Retina (tissue), 1 donor: ENCODE results near the gene OGFOD1.
A peak's percentile ranks its signal among the peaks of the same experiment; 100 is the strongest.
"Not testable (repeated sequence)": the region's sequence is repeated elsewhere in the genome, so short reads cannot be mapped to it uniquely, and the experiment has no call there.

Experiments used
- DNase-seq: peaks from one replicate; pipeline ENCODE4 v3.0.0-alpha.2; 2016

The OGFOD1 gene

GRCh38 chr16:56481468-56482122, 30.2 kb downstream of the OGFOD1 start:
- no peak for DNase-seq

- DNase-seq, result no peak
These were observed 31.4 kb downstream of the OGFOD1 start for GRCh38 chr16:56482683-56483236.

GRCh38 chr16:56483394-56483793, 32.0 kb downstream of the OGFOD1 start:
- no peak for DNase-seq

GRCh38 chr16:56488035-56488434, 36.7 kb downstream of the OGFOD1 start:
- DNase-seq, result no peak

GRCh38 chr16:56488868-56489267, 37.5 kb downstream of the OGFOD1 start:
- not testable (repeated sequence) for DNase-seq

GRCh38 chr16:56491657-56492261, 40.4 kb downstream of the OGFOD1 start:
- DNase-seq, result no peak

- DNase-seq, result no peak
These were observed 41.8 kb downstream of the OGFOD1 start for GRCh38 chr16:56493126-56493525.

- DNase-seq, result no peak
These were observed 42.5 kb downstream of the OGFOD1 start for GRCh38 chr16:56493815-56494214.

- DNase-seq, result no peak
These were observed 53.8 kb downstream of the OGFOD1 start for GRCh38 chr16:56505181-56505580.

- no peak for DNase-seq
These were observed 55.6 kb downstream of the OGFOD1 start for GRCh38 chr16:56506941-56507340.

- DNase-seq, result no peak
These were observed 59.2 kb downstream of the OGFOD1 start for GRCh38 chr16:56510544-56510943.

- DNase-seq, result no peak
These were observed 60.7 kb downstream of the OGFOD1 start for GRCh38 chr16:56512025-56512424.

GRCh38 chr16:56513091-56513490, 61.7 kb downstream of the OGFOD1 start:
- no peak for DNase-seq

- no peak for DNase-seq
These were observed 62.6 kb downstream of the OGFOD1 start for GRCh38 chr16:56513972-56514371.

- no peak for DNase-seq
These were observed 63.5 kb downstream of the OGFOD1 start for GRCh38 chr16:56514845-56515244.

GRCh38 chr16:56515665-56516064, 64.3 kb downstream of the OGFOD1 start:
- no peak for DNase-seq

- no peak for DNase-seq
These were observed 65.9 kb downstream of the OGFOD1 start for GRCh38 chr16:56517206-56517605.

GRCh38 chr16:56518425-56518824, 67.1 kb downstream of the OGFOD1 start:
- no peak for DNase-seq

GRCh38 chr16:56519459-56520250, 68.3 kb downstream of the OGFOD1 start, which contains the start of gene BBS2:
TSS of gene BBS2 (minus strand) at chr16:56520024. CDS start at chr16:56519862, 162 bp downstream.
- DNase-seq, result peak; percentile 95

GRCh38 chr16:56520251-56520577, 68.9 kb downstream of the OGFOD1 start:
- DNase-seq, result no peak

GRCh38 chr16:56525236-56525635, 73.9 kb downstream of the OGFOD1 start:
- no peak for DNase-seq
